ENCODE measurements around the gene GPC6.

Gene GPC6

GRCh38 chr13:93732186-93732585 is 505.6 kb downstream of the GPC6 start:
- Histone ChIP-seq H2AFZ (ENCODE audit: low read depth) (no peak overlapping the region), H3K4me3 (IDR thresholded peaks at IDR 0.05; ENCODE audit: insufficient read depth, low read depth, low read length) (no peak overlapping the region), H3K27ac (no peak overlapping the region), H3K27me3 (ENCODE audit: insufficient read depth, low read depth) (no peaks in the 10 kb centered on the region), H3K4me1 (ENCODE audit: low read depth, poor library complexity, severe bottlenecking) (peaks cover 47% of the 10 kb centered on the region), H3K36me3 (ENCODE audit: insufficient read depth) (no peaks in the 10 kb centered on the region), H3K79me2 (ENCODE audit: insufficient read depth, low read depth) (no peaks in the 10 kb centered on the region), H4K20me1 (ENCODE audit: insufficient read depth) (no peaks in the 10 kb centered on the region), H3K9ac (no peak overlapping the region), H3K4me2 (no peak overlapping the region)
- TF ChIP-seq, protein P1, sequence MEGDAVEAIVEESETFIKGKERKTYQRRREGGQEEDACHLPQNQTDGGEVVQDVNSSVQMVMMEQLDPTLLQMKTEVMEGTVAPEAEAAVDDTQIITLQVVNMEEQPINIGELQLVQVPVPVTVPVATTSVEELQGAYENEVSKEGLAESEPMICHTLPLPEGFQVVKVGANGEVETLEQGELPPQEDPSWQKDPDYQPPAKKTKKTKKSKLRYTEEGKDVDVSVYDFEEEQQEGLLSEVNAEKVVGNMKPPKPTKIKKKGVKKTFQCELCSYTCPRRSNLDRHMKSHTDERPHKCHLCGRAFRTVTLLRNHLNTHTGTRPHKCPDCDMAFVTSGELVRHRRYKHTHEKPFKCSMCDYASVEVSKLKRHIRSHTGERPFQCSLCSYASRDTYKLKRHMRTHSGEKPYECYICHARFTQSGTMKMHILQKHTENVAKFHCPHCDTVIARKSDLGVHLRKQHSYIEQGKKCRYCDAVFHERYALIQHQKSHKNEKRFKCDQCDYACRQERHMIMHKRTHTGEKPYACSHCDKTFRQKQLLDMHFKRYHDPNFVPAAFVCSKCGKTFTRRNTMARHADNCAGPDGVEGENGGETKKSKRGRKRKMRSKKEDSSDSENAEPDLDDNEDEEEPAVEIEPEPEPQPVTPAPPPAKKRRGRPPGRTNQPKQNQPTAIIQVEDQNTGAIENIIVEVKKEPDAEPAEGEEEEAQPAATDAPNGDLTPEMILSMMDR (conservative IDR thresholded peaks at IDR 0.05; ENCODE audit: low read depth, low read length): no peak

DNA sequence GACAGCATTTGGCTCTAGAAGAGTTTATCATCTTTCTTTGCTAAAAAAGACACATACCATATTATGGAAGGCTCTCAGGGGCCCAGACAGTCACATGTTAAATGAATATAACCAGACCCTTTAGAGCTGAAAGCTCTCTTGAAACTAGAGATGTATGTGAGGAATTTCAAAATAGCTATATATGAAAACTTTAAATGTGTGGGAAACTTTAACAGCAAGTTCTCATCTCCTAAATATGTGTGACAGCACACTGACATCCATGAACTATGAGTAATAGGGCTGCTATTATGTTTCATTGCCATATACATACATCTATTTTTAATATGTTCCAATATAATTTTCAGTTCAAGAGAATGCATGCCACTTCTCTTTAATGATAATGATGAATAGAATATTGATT is 509.5 kb downstream of the GPC6 start:
- Histone ChIP-seq H3K36me3 (ENCODE audit: insufficient read depth) (no peaks in the 10 kb centered on the region), H3K27me3 (ENCODE audit: insufficient read depth, low read depth) (no peaks in the 10 kb centered on the region), H3K79me2 (ENCODE audit: insufficient read depth, low read depth) (no peaks in the 10 kb centered on the region), H4K20me1 (ENCODE audit: insufficient read depth) (no peaks in the 10 kb centered on the region), H3K4me2 (no peak overlapping the region), H3K4me3 (IDR thresholded peaks at IDR 0.05; ENCODE audit: insufficient read depth, low read depth, low read length) (no peak overlapping the region), H3K4me1 (ENCODE audit: low read depth, poor library complexity, severe bottlenecking) (peaks cover 11% of the 10 kb centered on the region), H3K9ac (no peak overlapping the region), H2AFZ (ENCODE audit: low read depth) (no peak overlapping the region), H3K27ac (no peak overlapping the region)
- TF ChIP-seq, protein P1 (conservative IDR thresholded peaks at IDR 0.05; ENCODE audit: low read depth, low read length): no peak

DNA sequence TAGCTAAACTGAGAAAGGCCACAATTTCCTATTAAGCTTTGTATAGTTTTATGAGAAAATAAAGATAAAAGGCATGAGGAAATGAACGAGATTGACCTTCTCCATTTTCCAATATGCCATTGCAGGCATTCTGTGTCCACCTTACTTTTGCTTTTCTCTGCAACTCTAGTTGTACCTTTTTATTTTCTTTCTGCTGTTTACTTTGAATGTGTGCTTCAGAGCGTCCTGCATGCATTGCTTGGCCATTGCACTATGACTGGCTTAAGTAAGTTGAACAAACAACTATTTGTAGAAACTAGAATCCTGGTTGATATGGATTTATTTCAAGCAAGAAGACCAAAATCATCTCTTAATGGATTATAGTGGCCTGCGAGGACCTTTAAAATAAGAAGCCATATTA is 510.3 kb downstream of the GPC6 start:
- Histone ChIP-seq H3K4me2 (no peak overlapping the region), H3K79me2 (ENCODE audit: insufficient read depth, low read depth) (no peaks in the 10 kb centered on the region), H3K27me3 (ENCODE audit: insufficient read depth, low read depth) (no peaks in the 10 kb centered on the region), H3K9ac (no peak overlapping the region), H3K36me3 (ENCODE audit: insufficient read depth) (no peaks in the 10 kb centered on the region), H4K20me1 (ENCODE audit: insufficient read depth) (no peaks in the 10 kb centered on the region), H3K4me3 (IDR thresholded peaks at IDR 0.05; ENCODE audit: insufficient read depth, low read depth, low read length) (no peak overlapping the region), H2AFZ (ENCODE audit: low read depth) (no peak overlapping the region), H3K27ac (no peak overlapping the region), H3K4me1 (ENCODE audit: low read depth, poor library complexity, severe bottlenecking) (peaks cover 5% of the 10 kb centered on the region)
- TF ChIP-seq, protein P1 (conservative IDR thresholded peaks at IDR 0.05; ENCODE audit: low read depth, low read length): no peak

DNA sequence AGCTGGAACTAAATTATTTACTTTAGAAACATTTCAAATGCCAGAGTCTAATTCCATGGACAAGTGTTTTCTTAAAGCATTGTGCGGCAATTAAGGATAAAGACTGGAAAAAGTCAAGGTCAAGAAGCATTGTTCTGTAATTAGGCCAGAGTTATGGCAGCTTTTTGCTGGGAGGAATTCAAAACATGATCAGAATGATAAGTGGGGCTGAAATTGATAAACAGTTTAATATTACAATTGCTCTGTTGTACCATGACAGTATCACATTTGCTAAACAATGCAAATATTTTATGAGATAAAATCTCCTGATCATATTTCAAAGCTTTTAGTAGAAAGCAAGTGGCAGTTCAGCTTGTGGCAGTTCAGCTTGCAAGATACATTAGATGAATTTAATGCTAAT is 513.7 kb downstream of the GPC6 start:
- Histone ChIP-seq H3K27ac (no peak overlapping the region), H3K79me2 (ENCODE audit: insufficient read depth, low read depth) (no peaks in the 10 kb centered on the region), H3K36me3 (ENCODE audit: insufficient read depth) (no peaks in the 10 kb centered on the region), H3K9ac (no peak overlapping the region), H2AFZ (ENCODE audit: low read depth) (no peak overlapping the region), H3K4me1 (ENCODE audit: low read depth, poor library complexity, severe bottlenecking) (no peaks in the 10 kb centered on the region), H4K20me1 (ENCODE audit: insufficient read depth) (no peaks in the 10 kb centered on the region), H3K27me3 (ENCODE audit: insufficient read depth, low read depth) (no peaks in the 10 kb centered on the region), H3K4me3 (IDR thresholded peaks at IDR 0.05; ENCODE audit: insufficient read depth, low read depth, low read length) (no peak overlapping the region), H3K4me2 (no peak overlapping the region)
- TF ChIP-seq, protein P1 (conservative IDR thresholded peaks at IDR 0.05; ENCODE audit: low read depth, low read length): no peak
